ENCODE results near the gene CLRN3.

CLRN3 gene

GRCh38 chr10:127836966-127837365 lies 55.8 kb downstream of the CLRN3 start:
- no peak for DNase-seq

GRCh38 chr10:127836176-127836575 lies 56.6 kb downstream of the CLRN3 start:
- DNase-seq, result no peak

- DNase-seq, result no peak
Measured at GRCh38 chr10:127834791-127835190, 58.0 kb downstream of the CLRN3 start.

- no peak for DNase-seq
Measured at GRCh38 chr10:127834221-127834620, 58.5 kb downstream of the CLRN3 start.

- DNase-seq, result no peak
Measured at GRCh38 chr10:127833804-127834203, 58.9 kb downstream of the CLRN3 start.

GRCh38 chr10:127832501-127832900 lies 60.2 kb downstream of the CLRN3 start:
- no peak for DNase-seq

GRCh38 chr10:127830414-127830813 lies 62.3 kb downstream of the CLRN3 start:
- DNase-seq, result no peak
